Natural killer cell (primary cell): ENCODE measurements around the gene TNIK. TPM values are rescaled to one million over a fixed set of nuclear protein-coding genes. Genes with fewer than 3 reads are reported as not detected.

Experiments used
- ATAC-seq, 3 donors: fragments of 150-1000 bp in 2 of 3; fragments of 200-7000 bp in 1 of 3; cut with Tn5 transposase; 1 replicate in 1 of 3; 2 replicates in 2 of 3; pipeline ENCODE4 v1.10.0; 2021; ENCODE audit warnings: mild to moderate bottlenecking in 2 of 3, moderate library complexity in 2 of 3
- DNase-seq, 2 donors: peaks; one replicate each; pipeline versions ENCODE4 v3.0.0 to v3.0.0-alpha.2; 2013 to 2021; ENCODE audit warnings: mixed read lengths in 1 of 2
- H3K27ac ChIP-seq: one replicate; pipeline ENCODE4 v1.5.1; 2013; ENCODE audit warnings: mild to moderate bottlenecking, low read length
- H3K27me3 ChIP-seq: one replicate; pipeline ENCODE4 v1.6.1; 2013; ENCODE audit warnings: low read length; ENCODE audit not compliant: control insufficient read depth, insufficient read depth
- H3K36me3 ChIP-seq: one replicate; pipeline ENCODE4 v1.6.1; 2013; ENCODE audit warnings: low read length; ENCODE audit not compliant: control insufficient read depth, insufficient read depth
- H3K4me1 ChIP-seq: one replicate; pipeline ENCODE4 v1.6.1; 2013; ENCODE audit warnings: low read length; ENCODE audit not compliant: control insufficient read depth, insufficient read depth
- H3K4me3 ChIP-seq: one replicate; pipeline ENCODE4 v1.5.1; 2013; ENCODE audit warnings: low read length
- H3K9me3 ChIP-seq: one replicate; pipeline ENCODE4 v1.6.1; 2013; ENCODE audit warnings: low read length; ENCODE audit not compliant: control insufficient read depth, insufficient read depth
- H3K27ac Mint-ChIP-seq, 2 donors: one replicate each; pipeline ENCODE4 v1.8.0; 2022; ENCODE audit warnings: mild to moderate bottlenecking in 2 of 2, mixed read lengths in 2 of 2, moderate library complexity in 1 of 2
- H3K27me3 Mint-ChIP-seq, 2 donors: one replicate each; pipeline ENCODE4 v1.8.0; 2022; ENCODE audit warnings: low read depth in 2 of 2, mixed read lengths in 2 of 2
- H3K36me3 Mint-ChIP-seq: one replicate; pipeline ENCODE4 v1.8.0; 2022; ENCODE audit warnings: mixed read lengths
- H3K4me1 Mint-ChIP-seq, 2 donors: one replicate each; pipeline ENCODE4 v1.8.0; 2022; ENCODE audit warnings: mixed read lengths in 2 of 2
- H3K4me3 Mint-ChIP-seq: one replicate; pipeline ENCODE4 v1.8.0; 2022; ENCODE audit warnings: mild to moderate bottlenecking, moderate library complexity, mixed read lengths
- H3K9me3 Mint-ChIP-seq, 2 donors: one replicate each; pipeline ENCODE4 v1.8.0; 2022; ENCODE audit warnings: mixed read lengths in 2 of 2
- CTCF ChIP-seq: fragments of 200-600 bp; IDR thresholded peaks from one replicate; pipeline ENCODE4 v1.8.0; 2022; ENCODE audit warnings: antibody characterized with exemption
- WGBS: methylation state at CpG from one replicate; pipeline ENCODE4 v1.1.7; 2013; ENCODE audit warnings: missing lambda C conversion rate; ENCODE audit not compliant: insufficient coverage; 5-methylcytosine and 5-hydroxymethylcytosine counted together
- intact Hi-C: fragments of 100-400 bp; cut with micrococcal nuclease; formaldehyde crosslinking; loops from one replicate; pipeline ENCODE4 v1.14.2; 2022
- total RNA-seq, 4 donors: library from RNA; stranded (reverse); fragments of 120-200 nt in 1 of 4; gene quantifications; one replicate each; pipeline versions ENCODE4 v1.2.3 to v1.2.4, GENCODE V29; 2013 to 2022

The TNIK gene
- total RNA-seq, 3 donors from 2014 or later (not counting 1 experiment from before 2014, with no cell fraction given): 93.7 to 122 (median 119) TPM

DNA sequence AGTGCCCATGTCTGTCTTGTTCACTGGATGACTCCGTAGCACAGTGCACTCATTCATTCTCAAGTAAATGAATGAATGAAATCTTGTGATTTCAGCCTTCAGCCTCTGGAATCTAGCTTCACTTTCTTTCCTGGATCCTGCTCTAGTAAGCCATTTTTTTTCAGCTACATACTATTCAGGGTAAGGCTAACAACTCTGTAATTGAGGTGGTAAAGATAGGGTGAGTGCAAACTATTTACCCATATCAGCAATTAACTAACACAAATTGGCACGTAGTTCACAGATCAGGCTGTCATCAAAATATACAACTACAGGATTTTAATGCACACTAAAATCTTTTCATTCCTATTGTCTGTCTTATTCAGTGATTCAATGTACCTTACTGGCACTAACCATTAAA is 238.6 kb downstream of the TNIK start:
- peak overlapping the region in 1 of 2 donors; percentile 32 for H3K27ac Mint-ChIP-seq
- 94% methylated on average over 2 of the region's 2 CpGs for WGBS

GRCh38 chr3:171221104-171221503 is 239.1 kb downstream of the TNIK start:
- TF ChIP-seq CTCF: no peak
- Histone ChIP-seq H3K27me3 (no peaks in the 10 kb centered on the region), H3K9me3 (no peaks in the 10 kb centered on the region), H3K27ac (no peak overlapping the region), H3K4me3 (no peak overlapping the region), H3K4me1 (no peaks in the 10 kb centered on the region), H3K36me3 (peaks cover 4% of the 10 kb centered on the region)
- H3K36me3 Mint-ChIP-seq: peaks cover 3% of the 10 kb centered on the region
- no peak for DNase-seq
- no peaks in the 10 kb centered on the region for H3K27me3 Mint-ChIP-seq
- WGBS: 93% methylated on average over 2 of the region's 2 CpGs
- intact Hi-C loops: no loop called here
- H3K4me3 Mint-ChIP-seq: no peak overlapping the region
- H3K27ac Mint-ChIP-seq: peak overlapping the region in 1 of 2 donors; percentile 32
- ATAC-seq: no peak
- no peaks in the 10 kb centered on the region for H3K9me3 Mint-ChIP-seq
- peaks cover 61 to 63% of the 10 kb centered on the region in 2 donors for H3K4me1 Mint-ChIP-seq

More for the DNA sequence above, 238.6 kb downstream of the TNIK start:
- no peak overlapping the region for H3K27ac ChIP-seq
- no peaks in the 10 kb centered on the region for H3K4me1 ChIP-seq
- no peaks in the 10 kb centered on the region for H3K27me3 Mint-ChIP-seq
- H3K36me3 Mint-ChIP-seq: peaks cover 7% of the 10 kb centered on the region
- H3K27me3 ChIP-seq: no peaks in the 10 kb centered on the region
- no peak overlapping the region for H3K4me3 Mint-ChIP-seq
- no peaks in the 10 kb centered on the region for H3K9me3 Mint-ChIP-seq
- H3K4me1 Mint-ChIP-seq: peaks cover 64 to 66% of the 10 kb centered on the region in 2 donors
- no peak for ATAC-seq
- no peak for TF ChIP-seq CTCF
- H3K9me3 ChIP-seq: no peaks in the 10 kb centered on the region
- no peak overlapping the region for H3K4me3 ChIP-seq
- H3K36me3 ChIP-seq: peaks cover 4% of the 10 kb centered on the region
- intact Hi-C loops: no loop called here
- DNase-seq: no peak

DNA sequence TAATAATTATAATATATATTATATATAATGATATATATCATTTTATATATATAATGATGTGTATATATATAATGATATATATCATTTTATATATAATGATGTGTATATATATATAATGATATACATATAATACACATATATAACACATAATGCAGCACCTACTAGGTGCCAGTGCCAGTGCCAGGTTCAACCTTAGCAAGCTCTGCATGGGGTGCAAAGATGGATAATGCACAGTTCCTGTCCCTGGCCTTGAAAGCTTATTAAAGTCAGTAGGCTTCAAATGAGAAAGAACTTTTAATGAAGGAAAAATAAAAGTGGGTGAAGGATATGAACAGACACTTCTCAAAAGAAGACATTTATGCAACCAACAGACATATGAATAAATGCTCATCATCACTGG is 240.9 kb downstream of the TNIK start:
- H3K27ac Mint-ChIP-seq: peak overlapping the region in 1 of 2 donors; percentile 35
- Histone ChIP-seq H3K4me1 (no peaks in the 10 kb centered on the region), H3K36me3 (no peaks in the 10 kb centered on the region), H3K4me3 (no peak overlapping the region), H3K27ac (no peak overlapping the region), H3K9me3 (no peaks in the 10 kb centered on the region), H3K27me3 (no peaks in the 10 kb centered on the region)
- no peak for ATAC-seq
- TF ChIP-seq CTCF: no peak
- H3K4me3 Mint-ChIP-seq: no peak overlapping the region
- intact Hi-C loops: no loop called here
- H3K27me3 Mint-ChIP-seq: no peaks in the 10 kb centered on the region
- peaks cover 45 to 53% of the 10 kb centered on the region in 2 donors for H3K4me1 Mint-ChIP-seq
- DNase-seq: no peak
- no peaks in the 10 kb centered on the region for H3K9me3 Mint-ChIP-seq
- no peaks in the 10 kb centered on the region for H3K36me3 Mint-ChIP-seq

GRCh38 chr3:171218069-171218468 is 242.1 kb downstream of the TNIK start:
- Mint-ChIP-seq H3K9me3 (no peaks in the 10 kb centered on the region), H3K27me3 (no peaks in the 10 kb centered on the region), H3K27ac (no peak overlapping the region), H3K4me1 (peaks cover 44 to 56% of the 10 kb centered on the region in 2 donors), H3K36me3 (no peaks in the 10 kb centered on the region), H3K4me3 (no peak overlapping the region)
- intact Hi-C loops: no loop called here
- 73% methylated on average over 2 of the region's 3 CpGs for WGBS
- Histone ChIP-seq H3K4me3 (no peak overlapping the region), H3K36me3 (no peaks in the 10 kb centered on the region), H3K27me3 (no peaks in the 10 kb centered on the region), H3K27ac (no peak overlapping the region), H3K9me3 (no peaks in the 10 kb centered on the region), H3K4me1 (no peaks in the 10 kb centered on the region)
- no peak for TF ChIP-seq CTCF
- no peak for DNase-seq
- ATAC-seq: peak in 2 of 3 donors; percentile 14 to 17
